SU-DHL-6 (cell line): ENCODE measurements around the gene ARFGEF3.

Source experiments
- CTCF ChIP-seq: fragments of 200-600 bp; sonication (generic); IDR thresholded peaks from one replicate; pipeline ENCODE4 v1.5.1; 2017; ENCODE audit warnings: antibody characterized with exemption, mild to moderate bottlenecking, low read length, moderate library complexity; ENCODE audit not compliant: insufficient read depth, poor library complexity, severe bottlenecking
- EZH2phosphoT487 ChIP-seq: fragments of 200-600 bp; sonication (generic), shearing (Covaris generic); conservative IDR thresholded peaks from 2 replicates; pipeline ENCODE4 v1.6.1; 2018; ENCODE audit warnings: mild to moderate bottlenecking, antibody characterized with exemption, low read length, moderate library complexity, mixed read lengths

GRCh38 chr6:138349891-138350290 lies 188.2 kb downstream of the ARFGEF3 start:
- TF ChIP-seq CTCF, result no peak
- TF ChIP-seq EZH2phosphoT487, result no peak
